ENCODE data around the gene DLG4. TPM values are rescaled to one million over a fixed set of nuclear protein-coding genes. Genes with fewer than 3 reads are reported as not detected.

DLG4 gene
- total RNA-seq, 3 donors from 2014 or later (not counting 1 experiment from before 2014, with no cell fraction given), result 6.7 to 11.2 (median 8.6) TPM

- H3K9me3 Mint-ChIP-seq, result no peaks in the 10 kb centered on the region
- Histone ChIP-seq H3K4me3 (ENCODE audit: low read length) (no peak overlapping the region), H3K9me3 (ENCODE audit: control insufficient read depth, insufficient read depth, low read length) (no peaks in the 10 kb centered on the region), H3K36me3 (ENCODE audit: control insufficient read depth, insufficient read depth, low read length) (peaks cover 24% of the 10 kb centered on the region), H3K4me1 (ENCODE audit: control insufficient read depth, insufficient read depth, low read length) (peaks cover 50% of the 10 kb centered on the region), H3K27me3 (ENCODE audit: control insufficient read depth, insufficient read depth, low read length) (no peaks in the 10 kb centered on the region), H3K27ac (ENCODE audit: low read length) (no peak overlapping the region)
- H3K36me3 Mint-ChIP-seq, result no peaks in the 10 kb centered on the region
- no peak for ATAC-seq
- H3K27ac Mint-ChIP-seq, result peak overlapping the region; percentile 97 to 99
- TF ChIP-seq CTCF (IDR thresholded peaks at IDR 0.05), result no peak
- H3K27me3 Mint-ChIP-seq (ENCODE audit: low read depth in 2 of 2), result no peaks in the 10 kb centered on the region
- 90% methylated on average over 22 of the region's 22 CpGs for WGBS (ENCODE audit: insufficient coverage)
- peak overlapping the region; percentile 58 for H3K4me3 Mint-ChIP-seq
- H3K4me1 Mint-ChIP-seq, result peaks cover 54 to 75% of the 10 kb centered on the region in 2 donors
- intact Hi-C loops (cut with micrococcal nuclease), result loop anchor here (2.0 kb wide), 1 partner anchor 21 kb away; no protein-coding TSS in a partner anchor
- DNase-seq, result no peak
Measured at GRCh38 chr17:7235693-7236665, 16.3 kb upstream of the DLG4 start.

GRCh38 chr17:7234083-7234951 is 14.7 kb upstream of the DLG4 start, which contains the start of gene DVL2:
DVL2 (minus strand) TSS chr17:7234517; CDS start chr17:7234262, 255 bp downstream.
- no peaks in the 10 kb centered on the region for H3K9me3 Mint-ChIP-seq
- peak; percentile 55 to 77 (median 73) for ATAC-seq
- Histone ChIP-seq H3K27me3 (ENCODE audit: control insufficient read depth, insufficient read depth, low read length) (no peaks in the 10 kb centered on the region), H3K9me3 (ENCODE audit: control insufficient read depth, insufficient read depth, low read length) (no peaks in the 10 kb centered on the region), H3K36me3 (ENCODE audit: control insufficient read depth, insufficient read depth, low read length) (peaks cover 26% of the 10 kb centered on the region), H3K27ac (ENCODE audit: low read length) (peak within 1 kb of the TSS; percentile 63), H3K4me3 (ENCODE audit: low read length) (peak within 1 kb of the TSS; percentile 90), H3K4me1 (ENCODE audit: control insufficient read depth, insufficient read depth, low read length) (peaks cover 37% of the 10 kb centered on the region)
- intact Hi-C loops (cut with micrococcal nuclease), result loop anchor here (2.0 to 5.0 kb wide), 2 partner anchors 20 to 903 kb away; no protein-coding TSS in a partner anchor
- no peaks in the 10 kb centered on the region for H3K27me3 Mint-ChIP-seq (ENCODE audit: low read depth in 2 of 2)
- TF ChIP-seq CTCF (IDR thresholded peaks at IDR 0.05), result no peak
- no peaks in the 10 kb centered on the region for H3K36me3 Mint-ChIP-seq
- peak within 1 kb of the TSS; percentile 92 to 97 for H3K27ac Mint-ChIP-seq
- DNase-seq, result peak; percentile 92 to 97
- peak within 1 kb of the TSS; percentile 88 for H3K4me3 Mint-ChIP-seq
- WGBS (ENCODE audit: insufficient coverage), result under 1% methylated on average over 72 of the region's 72 CpGs
- peaks cover 40 to 69% of the 10 kb centered on the region in 2 donors for H3K4me1 Mint-ChIP-seq

GRCh38 chr17:7233701-7234082 is 14.1 kb upstream of the DLG4 start:
- no peaks in the 10 kb centered on the region for H3K9me3 Mint-ChIP-seq
- no peaks in the 10 kb centered on the region for H3K36me3 Mint-ChIP-seq
- no peak for ATAC-seq
- H3K4me1 ChIP-seq (ENCODE audit: control insufficient read depth, insufficient read depth, low read length), result peaks cover 37% of the 10 kb centered on the region
- H3K9me3 ChIP-seq (ENCODE audit: control insufficient read depth, insufficient read depth, low read length), result no peaks in the 10 kb centered on the region
- H3K4me3 ChIP-seq (ENCODE audit: low read length), result peak overlapping the region; percentile 90
- H3K36me3 ChIP-seq (ENCODE audit: control insufficient read depth, insufficient read depth, low read length), result peaks cover 31% of the 10 kb centered on the region
- TF ChIP-seq CTCF (IDR thresholded peaks at IDR 0.05), result no peak
- no peaks in the 10 kb centered on the region for H3K27me3 ChIP-seq (ENCODE audit: control insufficient read depth, insufficient read depth, low read length)
- DNase-seq, result no peak
- intact Hi-C loops (cut with micrococcal nuclease), result loop anchor here (2.0 to 5.0 kb wide), 2 partner anchors 19 to 904 kb away; no protein-coding TSS in a partner anchor
- no peaks in the 10 kb centered on the region for H3K27me3 Mint-ChIP-seq (ENCODE audit: low read depth in 2 of 2)
- WGBS (ENCODE audit: insufficient coverage), result 5% methylated on average over 9 of the region's 9 CpGs
- H3K27ac Mint-ChIP-seq, result peak overlapping the region; percentile 92 to 97
- H3K4me3 Mint-ChIP-seq, result peak overlapping the region; percentile 88
- peak overlapping the region; percentile 63 for H3K27ac ChIP-seq (ENCODE audit: low read length)
- H3K4me1 Mint-ChIP-seq, result peaks cover 40 to 66% of the 10 kb centered on the region in 2 donors

Measured in natural killer cell (primary cell).